AG09309 (cell line): ENCODE measurements around the gene WDR19.
A peak's percentile ranks its signal among the peaks of the same experiment; 100 is the strongest.

Experiments used
- DNase-seq: peaks from one replicate; pipeline ENCODE4 v3.0.0-alpha.2; 2010; ENCODE audit warnings: low read depth
- H3K4me3 ChIP-seq: 2 replicates; pipeline ENCODE4 v1.5.1; 2011; ENCODE audit warnings: mild to moderate bottlenecking, low read depth, low read length, moderate library complexity; ENCODE audit not compliant: control insufficient read depth
- TF ChIP-seq, protein P1 (sequence below): IDR thresholded peaks from 2 replicates; pipeline ENCODE4 v1.5.1; 2011; ENCODE audit warnings: mild to moderate bottlenecking, low read depth, low read length, inconsistent platforms; ENCODE audit not compliant: insufficient read depth, control insufficient read depth; ENCODE audit errors: missing control alignments

WDR19 gene

DNA sequence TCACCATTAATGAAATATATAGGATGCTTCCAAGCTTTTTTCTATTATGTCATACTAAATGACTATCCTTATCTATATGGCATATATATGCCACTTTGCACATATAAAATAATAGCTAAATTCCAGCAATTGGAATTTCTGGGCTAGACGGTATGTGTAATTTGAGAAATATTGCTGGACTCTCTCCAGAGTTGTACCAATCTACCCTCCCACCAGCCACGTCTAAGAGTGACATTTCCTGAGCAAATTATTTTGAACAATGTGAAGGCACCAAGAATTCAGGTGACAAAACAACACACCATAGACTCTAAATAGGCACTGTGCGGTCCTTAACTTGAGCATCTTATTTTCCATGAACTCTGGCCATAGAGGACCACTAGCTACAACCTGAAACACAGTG is 121.5 kb downstream of the WDR19 start:
- TF ChIP-seq, protein P1, sequence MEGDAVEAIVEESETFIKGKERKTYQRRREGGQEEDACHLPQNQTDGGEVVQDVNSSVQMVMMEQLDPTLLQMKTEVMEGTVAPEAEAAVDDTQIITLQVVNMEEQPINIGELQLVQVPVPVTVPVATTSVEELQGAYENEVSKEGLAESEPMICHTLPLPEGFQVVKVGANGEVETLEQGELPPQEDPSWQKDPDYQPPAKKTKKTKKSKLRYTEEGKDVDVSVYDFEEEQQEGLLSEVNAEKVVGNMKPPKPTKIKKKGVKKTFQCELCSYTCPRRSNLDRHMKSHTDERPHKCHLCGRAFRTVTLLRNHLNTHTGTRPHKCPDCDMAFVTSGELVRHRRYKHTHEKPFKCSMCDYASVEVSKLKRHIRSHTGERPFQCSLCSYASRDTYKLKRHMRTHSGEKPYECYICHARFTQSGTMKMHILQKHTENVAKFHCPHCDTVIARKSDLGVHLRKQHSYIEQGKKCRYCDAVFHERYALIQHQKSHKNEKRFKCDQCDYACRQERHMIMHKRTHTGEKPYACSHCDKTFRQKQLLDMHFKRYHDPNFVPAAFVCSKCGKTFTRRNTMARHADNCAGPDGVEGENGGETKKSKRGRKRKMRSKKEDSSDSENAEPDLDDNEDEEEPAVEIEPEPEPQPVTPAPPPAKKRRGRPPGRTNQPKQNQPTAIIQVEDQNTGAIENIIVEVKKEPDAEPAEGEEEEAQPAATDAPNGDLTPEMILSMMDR: no peak
- H3K4me3 ChIP-seq: no peak overlapping the region
- DNase-seq: no peak

DNA sequence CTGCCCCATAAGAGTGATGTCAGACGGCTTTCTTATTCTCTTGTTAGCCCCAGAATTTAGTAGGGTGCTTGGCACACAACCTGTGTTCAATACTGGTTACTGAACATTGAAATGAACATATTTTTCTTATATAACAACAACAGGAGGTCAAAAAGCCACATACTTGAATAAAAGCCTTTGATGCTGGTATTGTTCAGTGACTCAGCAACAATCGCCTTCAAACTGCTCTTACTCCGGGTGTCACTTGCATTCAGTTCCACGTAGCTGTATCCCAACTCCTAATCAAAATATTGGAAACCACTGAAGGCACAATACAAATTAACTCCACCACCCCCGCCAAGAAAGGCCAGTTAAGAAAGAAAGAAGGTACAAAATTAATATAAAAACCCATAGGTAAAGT is 122.3 kb downstream of the WDR19 start:
- no peak overlapping the region for H3K4me3 ChIP-seq
- TF ChIP-seq, protein P1: no peak
- no peak for DNase-seq

DNA sequence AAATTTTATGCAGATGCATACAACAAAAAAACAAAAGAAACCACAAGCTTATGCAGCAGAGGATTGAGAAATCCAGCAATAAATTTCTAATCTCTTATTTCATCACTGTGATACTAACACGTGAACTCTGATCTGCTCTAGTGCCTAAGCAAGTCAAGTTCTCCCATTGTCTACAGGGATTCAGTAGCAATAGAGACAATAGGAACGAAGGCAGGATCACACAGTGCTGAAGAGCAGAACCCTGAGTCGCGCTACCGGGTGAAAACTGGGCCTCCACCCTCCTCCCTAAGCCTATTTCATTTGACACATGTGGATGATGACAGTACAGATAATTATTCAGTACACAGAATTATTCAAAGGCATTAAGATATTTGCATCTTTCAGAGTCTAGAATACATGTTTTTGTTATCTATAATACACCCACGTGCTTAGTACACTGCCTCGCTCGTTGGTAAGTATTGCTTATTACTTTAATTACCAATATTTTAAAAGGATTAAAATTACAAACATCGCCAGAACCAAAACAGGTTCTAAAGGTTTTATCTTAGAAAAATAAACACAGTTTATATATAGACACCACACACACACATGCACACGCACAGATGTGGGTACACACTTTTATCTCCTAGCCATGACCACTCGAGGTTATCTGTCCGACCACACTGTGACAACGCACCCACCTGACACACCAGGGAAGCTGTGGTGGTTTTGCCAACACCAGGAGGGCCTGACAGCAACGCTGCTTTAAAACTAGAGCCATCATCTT is 123.8 kb downstream of the WDR19 start:
- no peak overlapping the region for H3K4me3 ChIP-seq
- no peak for DNase-seq

DNA sequence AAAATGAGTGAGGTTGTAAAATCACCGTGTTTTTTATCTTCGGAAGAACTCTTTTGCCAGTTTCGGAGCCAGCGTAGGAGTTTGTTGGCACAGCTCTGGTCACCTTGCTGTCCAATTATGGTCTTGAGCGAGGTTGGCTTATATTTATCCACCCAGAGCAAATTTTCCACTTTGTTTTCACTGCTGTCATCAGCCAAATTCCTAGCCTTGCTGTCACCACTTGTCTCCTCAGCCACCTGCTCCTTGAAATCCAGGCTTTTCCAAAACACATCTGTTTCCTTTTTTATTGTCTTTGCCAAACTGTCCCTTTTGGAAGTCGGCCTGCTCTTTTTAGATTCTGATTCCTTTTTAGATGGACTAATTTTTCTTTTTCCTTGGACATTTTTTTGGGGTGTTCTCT is 126.3 kb downstream of the WDR19 start:
- TF ChIP-seq, protein P1: no peak
- no peak for DNase-seq
- H3K4me3 ChIP-seq: no peak overlapping the region

More for the DNA sequence above, 123.8 kb downstream of the WDR19 start:
- TF ChIP-seq, protein P1: no peak

DNA sequence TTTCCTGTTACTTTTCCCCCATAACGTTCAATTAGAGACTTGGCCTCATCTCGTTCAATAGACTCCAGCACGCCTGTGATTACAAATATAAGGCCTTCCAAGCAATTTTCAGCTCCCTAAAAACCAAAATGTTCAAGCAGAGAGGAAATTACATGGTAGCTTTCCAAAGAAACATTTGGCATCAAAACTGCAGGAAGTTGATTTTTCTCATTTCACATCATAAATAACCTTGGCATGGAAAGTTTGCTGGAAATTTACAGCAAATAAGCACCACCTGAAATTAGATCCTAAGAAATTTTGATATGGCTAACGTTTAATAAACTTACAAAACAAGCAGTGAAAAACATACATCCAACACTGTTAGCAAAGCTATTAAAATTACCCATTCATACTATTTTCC is 130.5 kb downstream of the WDR19 start:
- H3K4me3 ChIP-seq: no peak overlapping the region
- TF ChIP-seq, protein P1: no peak
- no peak for DNase-seq

DNA sequence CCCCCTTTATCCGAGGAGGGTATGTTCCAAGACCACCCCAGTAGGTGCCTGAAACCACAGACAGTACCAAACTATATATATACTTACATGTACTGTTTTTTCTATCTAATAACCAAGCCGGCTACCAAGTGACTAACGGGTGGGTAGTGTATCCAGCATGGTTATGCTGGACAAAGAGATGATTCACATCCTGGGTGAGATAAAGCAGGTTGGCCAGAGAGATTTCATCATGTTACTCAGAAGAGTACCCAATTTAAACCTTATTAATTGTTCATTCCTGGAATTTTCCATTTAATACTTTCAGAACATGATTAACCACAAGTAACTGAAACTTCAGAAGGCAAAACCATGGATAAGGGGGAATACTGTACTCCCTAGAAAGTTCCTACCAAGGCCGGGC is 137.3 kb downstream of the WDR19 start:
- TF ChIP-seq, protein P1: no peak
- H3K4me3 ChIP-seq: no peak overlapping the region
- peak; percentile 81 for DNase-seq
